Liver (tissue), 9 donors: ENCODE measurements around the gene DDX39B. TPM values are rescaled to one million over a fixed set of nuclear protein-coding genes. Genes with fewer than 3 reads are reported as not detected.

Experiments used
- DNase-seq: peaks from one replicate; pipeline ENCODE4 v3.0.0-alpha.2; 2017; ENCODE audit warnings: low spot score
- H3K27ac ChIP-seq, 2 donors: one replicate each; pipeline ENCODE4 v1.7.0; 2013; ENCODE audit warnings: inconsistent platforms in 2 of 2, low read length in 2 of 2, control low read depth in 1 of 2, low read depth in 1 of 2, mild to moderate bottlenecking in 1 of 2
- H3K27me3 ChIP-seq, 4 donors: one replicate each; pipeline versions ENCODE4 v1.6.1 to v1.7.0; 2013; ENCODE audit warnings: low read length in 3 of 4, inconsistent platforms in 1 of 4, mild to moderate bottlenecking in 1 of 4, moderate library complexity in 1 of 4; ENCODE audit not compliant: control insufficient read depth in 4 of 4, insufficient read depth in 4 of 4
- H3K36me3 ChIP-seq, 4 donors: one replicate each; pipeline versions ENCODE4 v1.6.1 to v1.7.0; 2013; ENCODE audit warnings: low read length in 3 of 4, mild to moderate bottlenecking in 3 of 4, low read depth in 1 of 4, moderate library complexity in 1 of 4; ENCODE audit not compliant: control insufficient read depth in 4 of 4, insufficient read depth in 3 of 4
- H3K4me1 ChIP-seq, 4 donors: one replicate each; pipeline versions ENCODE4 v1.6.1 to v1.7.0; 2013; ENCODE audit warnings: low read length in 3 of 4, mild to moderate bottlenecking in 3 of 4, moderate library complexity in 1 of 4; ENCODE audit not compliant: control insufficient read depth in 4 of 4, insufficient read depth in 4 of 4
- H3K4me3 ChIP-seq, 3 donors: one replicate each; pipeline versions ENCODE4 v1.6.1 to v1.7.0; 2013; ENCODE audit warnings: low read length in 3 of 3, control low read depth in 1 of 3, low read depth in 1 of 3, mild to moderate bottlenecking in 1 of 3
- H3K9ac ChIP-seq, 2 donors: one replicate each; pipeline ENCODE4 v1.7.0; 2013; ENCODE audit warnings: low read length in 2 of 2, mild to moderate bottlenecking in 2 of 2, moderate library complexity in 2 of 2, control low read depth in 1 of 2, low read depth in 1 of 2
- H3K9me3 ChIP-seq, 4 donors: one replicate each; pipeline versions ENCODE4 v1.6.1 to v1.7.0; 2013; ENCODE audit warnings: low read length in 3 of 4; ENCODE audit not compliant: control insufficient read depth in 4 of 4
- ATF3 ChIP-seq: IDR thresholded peaks from 2 replicates; pipeline ENCODE4 v1.6.1; 2016; ENCODE audit warnings: antibody characterized with exemption
- CTCF ChIP-seq: fragments of 150-350 bp; IDR thresholded peaks from 2 replicates; pipeline ENCODE4 v1.5.1; 2017; ENCODE audit warnings: improper control_type of control experiment, low read depth, low read length; ENCODE audit not compliant: missing input control
- EGR1 ChIP-seq, 2 donors: IDR thresholded peaks; 2 replicates each; pipeline ENCODE4 v1.6.1; 2016 to 2018; ENCODE audit warnings: antibody characterized with exemption in 2 of 2, low read depth in 2 of 2
- FOXA1 ChIP-seq: IDR thresholded peaks from 2 replicates; pipeline ENCODE4 v1.6.1; 2016; ENCODE audit warnings: antibody characterized with exemption
- FOXA2 ChIP-seq: IDR thresholded peaks from 2 replicates; pipeline ENCODE4 v1.6.1; 2016; ENCODE audit warnings: antibody characterized with exemption
- GABPA ChIP-seq, 2 donors: IDR thresholded peaks in 1 of 2; conservative IDR thresholded peaks in 1 of 2; 2 replicates each; pipeline ENCODE4 v1.6.1; 2016; ENCODE audit warnings: antibody characterized with exemption in 2 of 2, mild to moderate bottlenecking in 1 of 2, moderate library complexity in 1 of 2
- HNF4A ChIP-seq, 2 donors: conservative IDR thresholded peaks; 2 replicates each; pipeline ENCODE4 v1.6.1; 2016; ENCODE audit warnings: antibody characterized with exemption in 2 of 2, mild to moderate bottlenecking in 2 of 2
- HNF4G ChIP-seq: IDR thresholded peaks from 2 replicates; pipeline ENCODE4 v1.6.1; 2016; ENCODE audit warnings: antibody characterized with exemption
- JUND ChIP-seq, 2 donors: IDR thresholded peaks; 2 replicates each; pipeline ENCODE4 v1.6.1; 2016; ENCODE audit warnings: antibody characterized with exemption in 2 of 2
- MAX ChIP-seq: IDR thresholded peaks from 2 replicates; pipeline ENCODE4 v1.6.1; 2016; ENCODE audit warnings: antibody characterized with exemption
- NR2F2 ChIP-seq: IDR thresholded peaks from 2 replicates; pipeline ENCODE4 v1.6.1; 2016; ENCODE audit warnings: antibody characterized with exemption
- RAD21 ChIP-seq, 2 donors: IDR thresholded peaks; 2 replicates each; pipeline ENCODE4 v1.6.1; 2016; ENCODE audit warnings: antibody characterized with exemption in 2 of 2, mild to moderate bottlenecking in 2 of 2
- REST ChIP-seq: IDR thresholded peaks from 2 replicates; pipeline ENCODE4 v1.6.1; 2016; ENCODE audit warnings: antibody characterized with exemption, mild to moderate bottlenecking
- RXRA ChIP-seq, 2 donors: IDR thresholded peaks; 2 replicates each; pipeline ENCODE4 v1.6.1; 2017 to 2018; ENCODE audit warnings: antibody characterized with exemption in 2 of 2, mild to moderate bottlenecking in 1 of 2
- SP1 ChIP-seq: IDR thresholded peaks from 2 replicates; pipeline ENCODE4 v1.6.1; 2018; ENCODE audit warnings: antibody characterized with exemption, mild to moderate bottlenecking
- TAF1 ChIP-seq: conservative IDR thresholded peaks from 2 replicates; pipeline ENCODE4 v1.6.1; 2016; ENCODE audit warnings: antibody characterized with exemption, mild to moderate bottlenecking
- ZBTB33 ChIP-seq: IDR thresholded peaks from 2 replicates; pipeline ENCODE4 v1.6.1; 2016; ENCODE audit warnings: antibody characterized with exemption
- WGBS: extraction: QIAGEN DNeasy Blood & Tissue Kit; methylation state at CpG from one replicate; pipeline ENCODE4 v1.1.7; 2013; 5-methylcytosine and 5-hydroxymethylcytosine counted together
- polyA plus RNA-seq, 2 donors: library from polyadenylated mRNA; stranded (reverse) in 1 of 2; unstranded in 1 of 2; fragments of 200-250 nt in 1 of 2; fragments of >200 nt in 1 of 2; fragmentation: Nextera tagmentation in 1 of 2; extraction: Ambion mirVana in 1 of 2; gene quantifications; one replicate each; pipeline versions ENCODE4 v1.2.1 to v1.2.3, GENCODE V29; 2013 to 2015
- total RNA-seq, 2 donors: library from RNA; depleted of rRNA; stranded (reverse); fragments of >200 nt; gene quantifications; one replicate each; pipeline ENCODE4 v1.2.3, GENCODE V29; 2014
- donor health status: healthy.
- donor health status: healthy.
- donor health status: healthy.
- donor health status: healthy.
- donor health status: healthy.

The DDX39B gene
- total and polyA plus RNA-seq, 4 donors: 75.0 to 254 (median 135) TPM

- no peaks in the 10 kb centered on the region for H3K36me3 ChIP-seq
- H3K9me3 ChIP-seq: no peaks in the 10 kb centered on the region
- H3K27ac ChIP-seq: no peak overlapping the region
- no peak overlapping the region for H3K4me3 ChIP-seq
- no peak for DNase-seq
- H3K9ac ChIP-seq: no peak overlapping the region
- TF ChIP-seq SP1: no peak
- TF ChIP-seq ZBTB33: no peak
- no peak for TF ChIP-seq FOXA1
- TF ChIP-seq NR2F2: no peak
- TF ChIP-seq CTCF: no peak
- TF ChIP-seq HNF4A (conservative IDR thresholded peaks at IDR 0.05): no peak
- TF ChIP-seq MAX: no peak
- TF ChIP-seq RXRA (IDR thresholded peaks at IDR 0.05): no peak
- no peak for TF ChIP-seq HNF4G
- TF ChIP-seq RAD21 (IDR thresholded peaks at IDR 0.05): no peak
- no peak for TF ChIP-seq ATF3
- no peaks in the 10 kb centered on the region for H3K27me3 ChIP-seq
- 79% methylated on average over 1 of the region's 1 CpG for WGBS
- H3K4me1 ChIP-seq: no peaks in the 10 kb centered on the region
These were observed 28.2 kb upstream of the DDX39B start for GRCh38 chr6:31569861-31570536.

- Histone ChIP-seq H3K27ac (no peak overlapping the region), H3K9me3 (no peaks in the 10 kb centered on the region), H3K4me3 (no peak overlapping the region), H3K27me3 (no peaks in the 10 kb centered on the region), H3K36me3 (no peaks in the 10 kb centered on the region), H3K9ac (no peak overlapping the region), H3K4me1 (no peaks in the 10 kb centered on the region)
- no peak for DNase-seq
- no peak for TF ChIP-seq HNF4A (conservative IDR thresholded peaks at IDR 0.05)
- TF ChIP-seq TAF1: no peak
- no peak for TF ChIP-seq HNF4G
- TF ChIP-seq ATF3: no peak
- TF ChIP-seq RAD21 (IDR thresholded peaks at IDR 0.05): no peak
- TF ChIP-seq REST: no peak
- no peak for TF ChIP-seq RXRA (IDR thresholded peaks at IDR 0.05)
- no peak for TF ChIP-seq SP1
- TF ChIP-seq NR2F2: no peak
- no peak for TF ChIP-seq GABPA (IDR thresholded peaks at IDR 0.05 in 1 of 2, conservative IDR thresholded peaks at IDR 0.05 in 1 of 2)
- no peak for TF ChIP-seq FOXA2
- TF ChIP-seq JUND (IDR thresholded peaks at IDR 0.05): no peak
- no peak for TF ChIP-seq MAX
- TF ChIP-seq ZBTB33: no peak
- TF ChIP-seq CTCF: no peak
- no peak for TF ChIP-seq EGR1 (IDR thresholded peaks at IDR 0.05; ENCODE audit: low read depth in 2 of 2)
- 65% methylated on average over 3 of the region's 3 CpGs for WGBS
These were observed 26.7 kb upstream of the DDX39B start for GRCh38 chr6:31568537-31568961.
